Measurements from ENCODE around the gene ANXA6. TPM values are rescaled to one million over a fixed set of nuclear protein-coding genes. Genes with fewer than 3 reads are reported as not detected.
A peak's percentile ranks its signal among the peaks of the same experiment; 100 is the strongest.

The ANXA6 gene
- total and polyA plus RNA-seq, 9 of the 15 experiments (the other 6 are each of a cell fraction or from before 2014, with no cell fraction given), result 0.70 to 13.2 (median 8.3) TPM

DNA sequence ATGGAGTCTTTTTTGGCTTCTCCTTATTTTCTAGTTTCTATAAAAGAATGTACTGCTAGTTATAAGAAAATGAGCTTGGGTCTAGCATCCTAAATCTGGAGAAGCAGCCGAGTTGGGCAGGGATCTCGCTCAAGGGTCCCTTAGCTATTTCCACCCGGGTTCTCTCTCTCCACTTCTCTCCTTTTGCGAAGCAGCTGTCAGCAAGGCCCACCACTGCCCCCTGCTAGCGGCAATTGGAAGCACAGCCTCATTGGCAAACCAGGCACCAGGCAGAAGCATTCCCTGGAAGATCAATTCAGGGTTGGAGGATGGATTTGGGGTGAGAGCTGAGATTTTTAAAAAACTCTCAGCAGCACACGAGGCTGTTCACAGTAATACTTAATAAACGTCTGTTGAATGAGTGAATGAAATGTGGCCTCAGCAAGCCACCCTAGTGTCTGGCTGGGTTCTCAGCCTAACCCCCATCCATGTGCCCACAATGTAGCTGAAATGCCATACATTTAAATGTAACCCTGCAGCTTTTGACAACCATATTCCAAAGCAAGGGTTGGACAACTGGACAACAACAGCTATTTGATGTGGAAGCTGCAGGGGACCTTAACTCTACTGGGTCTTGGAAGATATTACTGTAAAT is 42.2 kb downstream of the ANXA6 start (continued):
- TF ChIP-seq RB1 (IDR thresholded peaks at IDR 0.05; ENCODE audit: low read depth), result peak; percentile 35; the same call in 1 of the 2 replicates
- TF ChIP-seq SMARCC2 (IDR thresholded peaks at IDR 0.05; ENCODE audit: low read depth), result no peak
- no peak for TF ChIP-seq ZNF707 (CRISPR knock-in tag; conservative IDR thresholded peaks at IDR 0.05)
- TF ChIP-seq SMAD3 (CRISPR knock-in tag; conservative IDR thresholded peaks at IDR 0.05), result no peak
- no peak for TF ChIP-seq TAL1 (IDR thresholded peaks at IDR 0.05)
- TF ChIP-seq DDX20 (tag; IDR thresholded peaks at IDR 0.05; ENCODE audit: low read depth), result no peak
- TF ChIP-seq GTF2F1 (IDR thresholded peaks at IDR 0.05; ENCODE audit: low read depth, low read length), result no peak
- TF ChIP-seq RAD21 (CRISPR knock-in tag; conservative IDR thresholded peaks at IDR 0.05 in 1 of 2, IDR thresholded peaks at IDR 0.05 in 1 of 2), result peak; percentile 99 to 100
- no peak for TF ChIP-seq PHF20 (IDR thresholded peaks at IDR 0.05; ENCODE audit: partially characterized antibody)
- TF ChIP-seq, protein P1, sequence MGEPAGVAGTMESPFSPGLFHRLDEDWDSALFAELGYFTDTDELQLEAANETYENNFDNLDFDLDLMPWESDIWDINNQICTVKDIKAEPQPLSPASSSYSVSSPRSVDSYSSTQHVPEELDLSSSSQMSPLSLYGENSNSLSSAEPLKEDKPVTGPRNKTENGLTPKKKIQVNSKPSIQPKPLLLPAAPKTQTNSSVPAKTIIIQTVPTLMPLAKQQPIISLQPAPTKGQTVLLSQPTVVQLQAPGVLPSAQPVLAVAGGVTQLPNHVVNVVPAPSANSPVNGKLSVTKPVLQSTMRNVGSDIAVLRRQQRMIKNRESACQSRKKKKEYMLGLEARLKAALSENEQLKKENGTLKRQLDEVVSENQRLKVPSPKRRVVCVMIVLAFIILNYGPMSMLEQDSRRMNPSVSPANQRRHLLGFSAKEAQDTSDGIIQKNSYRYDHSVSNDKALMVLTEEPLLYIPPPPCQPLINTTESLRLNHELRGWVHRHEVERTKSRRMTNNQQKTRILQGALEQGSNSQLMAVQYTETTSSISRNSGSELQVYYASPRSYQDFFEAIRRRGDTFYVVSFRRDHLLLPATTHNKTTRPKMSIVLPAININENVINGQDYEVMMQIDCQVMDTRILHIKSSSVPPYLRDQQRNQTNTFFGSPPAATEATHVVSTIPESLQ (CRISPR knock-in tag; IDR thresholded peaks at IDR 0.05), result 0 out of 2 replicates have a peak, but pooled peaks have one; percentile 42
- TF ChIP-seq EGR1 (conservative IDR thresholded peaks at IDR 0.05), result no peak
- no peak for TF ChIP-seq BMI1 (IDR thresholded peaks at IDR 0.05; ENCODE audit: low read length)
- no peak for TF ChIP-seq POLR2AphosphoS5 (IDR thresholded peaks at IDR 0.05; ENCODE audit: control insufficient read depth, insufficient read depth, low read depth, low read length)
- no peak for TF ChIP-seq ZSCAN32 (CRISPR knock-in tag; IDR thresholded peaks at IDR 0.05)
- TF ChIP-seq U2AF2 (optimal IDR thresholded peaks at IDR 0.05; ENCODE audit: low read depth, low read length), result no peak
- no peak for TF ChIP-seq MCM3 (IDR thresholded peaks at IDR 0.05)
- TF ChIP-seq ESRRB (CRISPR knock-in tag; IDR thresholded peaks at IDR 0.05; ENCODE audit: borderline replicate concordance), result no peak
- TF ChIP-seq ZNF184 (CRISPR knock-in tag; IDR thresholded peaks at IDR 0.05), result no peak
- no peak for TF ChIP-seq RHOXF2B (CRISPR knock-in tag; conservative IDR thresholded peaks at IDR 0.05)
- TF ChIP-seq, protein P2, sequence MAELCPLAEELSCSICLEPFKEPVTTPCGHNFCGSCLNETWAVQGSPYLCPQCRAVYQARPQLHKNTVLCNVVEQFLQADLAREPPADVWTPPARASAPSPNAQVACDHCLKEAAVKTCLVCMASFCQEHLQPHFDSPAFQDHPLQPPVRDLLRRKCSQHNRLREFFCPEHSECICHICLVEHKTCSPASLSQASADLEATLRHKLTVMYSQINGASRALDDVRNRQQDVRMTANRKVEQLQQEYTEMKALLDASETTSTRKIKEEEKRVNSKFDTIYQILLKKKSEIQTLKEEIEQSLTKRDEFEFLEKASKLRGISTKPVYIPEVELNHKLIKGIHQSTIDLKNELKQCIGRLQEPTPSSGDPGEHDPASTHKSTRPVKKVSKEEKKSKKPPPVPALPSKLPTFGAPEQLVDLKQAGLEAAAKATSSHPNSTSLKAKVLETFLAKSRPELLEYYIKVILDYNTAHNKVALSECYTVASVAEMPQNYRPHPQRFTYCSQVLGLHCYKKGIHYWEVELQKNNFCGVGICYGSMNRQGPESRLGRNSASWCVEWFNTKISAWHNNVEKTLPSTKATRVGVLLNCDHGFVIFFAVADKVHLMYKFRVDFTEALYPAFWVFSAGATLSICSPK (IDR thresholded peaks at IDR 0.05; ENCODE audit: borderline replicate concordance), result no peak
- TF ChIP-seq ZFP30 (CRISPR knock-in tag; IDR thresholded peaks at IDR 0.05; ENCODE audit: borderline replicate concordance), result no peak
- no peak for TF ChIP-seq MEF2A (IDR thresholded peaks at IDR 0.05; ENCODE audit: control insufficient read depth, low read depth, low read length)
